AG20443 (cell line): ENCODE results near the gene TGFBI.
A peak's percentile ranks its signal among the peaks of the same experiment; 100 is the strongest.

Experiments used
- DNase-seq: peaks from one replicate; pipeline ENCODE4 v3.0.0; 2012; ENCODE audit warnings: low spot score, mixed read lengths

The TGFBI gene

GRCh38 chr5:136065588-136065987 lies 36.8 kb downstream of the TGFBI start:
- DNase-seq: no peak

DNA sequence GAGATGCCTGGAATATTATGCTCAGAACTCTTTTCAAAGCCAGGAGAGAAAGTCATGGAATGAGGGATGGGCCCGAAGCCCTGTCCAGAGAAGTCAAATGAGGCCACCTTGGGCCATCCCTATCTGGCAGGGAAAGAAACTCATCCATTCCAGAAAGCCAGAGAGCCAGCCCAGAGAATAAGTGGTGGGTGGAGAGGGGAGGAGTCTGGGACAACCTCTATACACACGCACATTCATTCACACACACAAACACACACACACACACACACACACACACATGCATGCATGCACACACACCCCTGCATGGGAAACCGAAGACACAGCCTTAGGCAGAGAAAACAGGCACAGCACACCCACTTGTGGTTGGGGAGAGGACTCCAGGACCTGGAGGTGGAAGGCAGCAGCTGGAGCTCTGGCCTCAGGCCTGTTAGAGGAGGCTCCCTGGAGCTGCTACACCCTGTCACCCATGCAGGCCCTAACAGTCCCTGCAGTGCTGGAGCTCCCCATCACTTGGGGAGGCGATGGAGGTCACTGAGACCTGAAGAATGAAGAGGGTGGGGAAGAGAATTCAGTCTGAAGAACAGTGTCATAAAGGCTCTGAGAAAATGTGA lies 38.0 kb downstream of the TGFBI start:
- DNase-seq: peak; percentile 64

DNA sequence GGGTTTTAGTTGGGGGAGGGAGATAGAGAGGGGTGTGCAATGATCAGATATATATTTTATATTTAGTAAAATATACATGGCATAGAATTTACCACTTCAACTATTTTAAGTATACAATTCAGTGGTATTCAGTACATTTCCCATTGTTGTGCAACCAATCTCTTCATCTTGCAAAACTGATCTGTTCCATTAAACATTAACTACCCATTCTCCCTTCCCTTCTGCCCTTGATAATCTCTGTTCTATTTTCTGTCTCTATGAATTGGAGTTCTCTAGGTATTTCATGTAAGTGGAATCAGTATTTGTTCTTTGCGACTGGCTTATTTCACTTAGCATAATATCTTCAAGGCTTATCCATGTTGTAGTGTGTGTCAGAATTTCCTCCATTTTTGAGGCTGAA lies 38.6 kb downstream of the TGFBI start:
- no peak for DNase-seq

DNA sequence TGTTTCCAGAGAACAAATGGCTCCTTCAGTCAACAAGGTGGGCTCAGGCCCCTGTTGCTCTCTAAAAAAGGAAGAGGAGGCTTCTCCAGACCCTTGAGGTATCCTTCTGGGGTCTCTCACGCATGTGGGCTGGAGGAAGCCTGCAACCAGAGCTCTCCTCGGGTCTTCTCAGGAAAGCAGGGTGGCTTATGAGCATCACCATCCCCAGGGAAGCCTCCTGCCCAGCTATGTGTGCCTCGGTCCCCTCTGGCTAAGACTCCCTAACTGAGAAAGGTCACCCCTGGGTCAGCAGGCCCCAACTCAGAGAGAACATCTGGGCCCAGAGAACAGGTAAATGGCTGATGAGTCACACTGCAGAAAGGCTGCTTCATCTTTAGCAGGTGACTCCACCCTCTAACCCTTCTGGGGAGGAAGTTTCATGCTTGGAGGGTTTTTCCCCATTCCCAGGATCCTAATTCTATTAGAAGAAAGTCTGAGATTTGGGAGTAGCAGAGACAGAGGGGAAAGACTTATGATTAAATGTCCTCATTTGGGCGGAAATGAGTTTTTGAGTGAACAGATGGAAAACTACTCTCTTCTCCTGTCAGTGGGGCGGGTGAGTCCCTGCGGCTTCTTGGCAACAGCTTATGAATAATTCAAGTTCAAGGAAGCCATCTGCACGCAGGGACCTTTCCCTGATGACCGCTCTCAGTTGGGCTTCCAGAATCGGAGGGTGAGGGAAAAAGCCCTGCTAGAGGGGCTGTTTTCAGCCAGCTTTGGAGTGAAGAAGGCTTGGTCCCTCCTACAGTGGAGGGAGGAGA lies 41.9 kb downstream of the TGFBI start:
- no peak for DNase-seq

- no peak for DNase-seq
Observed at GRCh38 chr5:136073714-136074529, 45.1 kb downstream of the TGFBI start.

- no peak for DNase-seq
Observed at GRCh38 chr5:136075466-136075891, 46.7 kb downstream of the TGFBI start.

DNA sequence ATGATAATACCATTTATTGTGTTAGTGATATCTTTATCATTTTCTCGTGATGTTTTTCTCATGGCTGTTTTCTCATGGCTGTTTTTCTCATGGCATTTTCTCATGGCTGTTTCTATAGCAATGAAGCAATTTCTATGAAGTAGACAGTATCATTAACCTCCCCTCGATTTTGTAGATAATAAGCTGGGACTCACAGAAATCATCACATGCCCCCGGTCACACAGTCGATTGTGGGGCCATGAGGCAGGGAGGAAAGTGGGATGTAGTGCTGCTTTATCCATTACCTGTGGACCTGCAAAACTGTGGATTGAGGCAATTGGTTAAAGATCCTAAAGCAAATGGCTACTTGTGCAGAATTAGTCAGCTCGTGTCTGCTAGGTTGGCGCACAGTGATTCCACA lies 47.3 kb downstream of the TGFBI start:
- no peak for DNase-seq

- DNase-seq: no peak
Observed at GRCh38 chr5:136076881-136077445, 48.2 kb downstream of the TGFBI start.

- no peak for DNase-seq
Observed at GRCh38 chr5:136079195-136079985, 50.6 kb downstream of the TGFBI start.

DNA sequence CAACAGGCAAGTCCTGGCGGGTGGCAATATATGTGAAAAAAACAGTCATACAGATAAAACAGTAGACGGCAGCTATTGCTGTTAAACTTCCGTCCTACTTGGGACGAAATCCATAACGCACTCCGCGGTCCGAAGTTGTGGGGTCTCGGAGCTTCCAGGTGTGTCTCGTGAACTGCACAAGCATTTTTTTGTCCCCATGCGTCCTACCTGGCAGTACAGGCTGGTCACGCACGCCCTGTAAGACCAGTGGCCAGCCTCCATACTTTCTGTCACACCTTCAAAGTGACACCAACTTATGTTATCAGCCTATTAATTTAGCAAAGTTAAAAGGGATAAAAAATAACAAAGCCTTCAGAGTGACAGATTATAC lies 51.3 kb downstream of the TGFBI start:
- DNase-seq: no peak

- peak; percentile 96 for DNase-seq
Observed at GRCh38 chr5:136080483-136081216, 51.9 kb downstream of the TGFBI start.

GRCh38 chr5:136081217-136081591 lies 52.4 kb downstream of the TGFBI start:
- no peak for DNase-seq

- peak; percentile 86 for DNase-seq
Observed at GRCh38 chr5:136082390-136083193, 53.8 kb downstream of the TGFBI start.

DNA sequence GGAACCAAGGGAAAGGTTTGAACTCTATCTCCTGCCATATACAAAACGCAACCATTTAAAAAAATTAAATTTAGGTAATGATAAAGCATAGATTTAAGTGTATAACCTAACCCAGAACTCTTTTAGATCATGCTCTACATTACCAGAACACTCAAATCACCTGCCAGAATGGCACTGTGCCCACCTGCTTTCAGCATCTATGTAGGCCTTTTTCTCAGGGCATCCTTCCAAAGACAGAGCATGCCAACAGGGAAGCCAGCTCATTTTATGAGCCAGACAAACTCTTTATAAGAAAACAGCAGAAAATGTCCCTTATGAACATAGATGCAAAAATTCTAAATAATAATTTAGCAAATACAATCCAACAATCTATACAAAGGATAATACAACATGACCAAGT lies 55.9 kb downstream of the TGFBI start:
- DNase-seq: no peak

GRCh38 chr5:136086783-136087566 lies 58.2 kb downstream of the TGFBI start:
- no peak for DNase-seq

GRCh38 chr5:136087961-136088871 lies 59.4 kb downstream of the TGFBI start:
- peak; percentile 85 for DNase-seq

DNA sequence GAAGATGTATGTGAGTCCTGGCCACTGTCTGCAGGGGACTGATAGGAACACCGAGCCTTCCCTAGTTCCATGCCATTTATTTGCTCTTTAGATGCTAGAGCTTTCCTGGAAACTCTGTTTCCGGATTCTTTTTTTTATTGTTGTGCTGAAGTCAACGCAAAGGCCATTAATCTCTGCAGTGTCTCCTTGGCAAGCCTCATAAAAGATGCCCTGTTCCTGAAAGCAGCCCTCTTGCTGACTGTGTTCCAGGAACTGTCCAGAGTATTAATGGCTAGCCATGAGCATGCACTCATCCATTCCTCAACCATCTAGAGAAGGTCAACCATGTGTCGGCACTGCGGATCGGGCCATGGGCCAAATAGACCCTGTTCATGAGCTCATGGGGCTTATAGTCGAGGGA lies 61.0 kb downstream of the TGFBI start:
- DNase-seq: no peak

DNA sequence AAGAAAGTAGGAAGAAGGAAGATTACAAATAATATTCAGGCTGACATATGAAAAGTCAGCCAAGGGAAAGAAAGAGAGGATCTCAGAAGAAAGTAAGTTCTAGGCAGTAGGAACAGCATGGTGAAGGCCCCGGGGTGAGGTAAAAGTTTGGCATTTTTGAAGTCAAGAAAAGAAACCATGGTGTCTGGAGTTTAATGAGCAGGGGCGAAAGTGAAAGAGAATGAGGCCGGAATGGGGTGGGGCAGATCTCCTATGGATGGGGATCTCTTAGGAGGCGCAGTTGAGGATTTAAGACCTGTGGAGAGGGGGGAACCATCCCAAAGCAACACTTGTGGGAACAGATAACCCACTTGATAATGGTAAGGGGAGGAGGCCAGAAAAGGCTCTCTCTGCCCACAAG lies 61.5 kb downstream of the TGFBI start:
- no peak for DNase-seq
